ENCODE measurements around the gene CDC42BPB. TPM values are rescaled to one million over a fixed set of nuclear protein-coding genes. Genes with fewer than 3 reads are reported as not detected.

The CDC42BPB gene
- total and polyA plus RNA-seq, 2 experiments from 2014 or later: 13.0 to 106 TPM

DNA sequence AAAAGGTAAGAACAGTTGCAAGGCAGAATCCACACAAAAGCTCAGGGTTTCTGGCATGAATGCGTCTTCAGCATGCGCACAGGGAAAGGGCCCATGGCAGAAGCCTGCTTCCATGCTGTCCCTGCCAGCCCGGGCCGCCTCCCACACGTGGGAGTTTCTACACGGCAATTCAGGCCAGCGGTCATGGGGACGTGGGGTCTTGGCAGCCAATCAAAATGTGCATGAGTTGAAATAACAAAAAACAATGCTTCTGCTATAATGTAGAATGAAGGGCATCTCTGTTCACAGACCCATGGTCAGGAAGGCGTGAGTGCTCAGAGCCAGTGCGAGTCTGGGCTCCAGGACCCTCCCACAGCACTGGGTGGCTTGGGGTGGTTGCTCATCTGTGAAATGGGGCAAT is 106.3 kb downstream of the CDC42BPB start:
- peaks cover 5% of the 10 kb centered on the region; the same call in 1 of the 2 replicates for H3K79me2 ChIP-seq (ENCODE audit: insufficient read depth)
- no peaks in the 10 kb centered on the region for H4K20me1 ChIP-seq (ENCODE audit: insufficient read depth)
- H3K4me3 ChIP-seq: no peak overlapping the region
- no peaks in the 10 kb centered on the region for H3K9me2 ChIP-seq (ENCODE audit: insufficient read depth)
- WGBS, 2 experiments (ENCODE audit: low coverage in 1 of 2, low lambda C conversion rate in 2 of 2, missing lambda C conversion rate in 2 of 2): 82 to 83% methylated on average over 10 of the region's 10 CpGs
- H3K4me1 ChIP-seq (ENCODE audit: insufficient read depth): no peaks in the 10 kb centered on the region
- H3K4me2 ChIP-seq (ENCODE audit: unreplicated experiment): no peak overlapping the region
- H3K27ac ChIP-seq: no peak overlapping the region
- H3K9me3 ChIP-seq (ENCODE audit: low read depth): no peaks in the 10 kb centered on the region
- H3K9ac ChIP-seq: no peak overlapping the region
- H3K36me3 ChIP-seq (ENCODE audit: low read depth): peaks cover 69% of the 10 kb centered on the region; the same call in 1 of the 2 replicates
- in situ Hi-C loops (cut with MboI): no loop called here
- no peak for DNase-seq
- no peaks in the 10 kb centered on the region for H3F3A ChIP-seq (ENCODE audit: insufficient read depth)
- TF ChIP-seq EZH2 (IDR thresholded peaks at IDR 0.05; ENCODE audit: insufficient read depth, poor library complexity, severe bottlenecking) (no peak), EZH2phosphoT487 (IDR thresholded peaks at IDR 0.05; ENCODE audit: insufficient read depth, low read depth) (no peak)
- no peaks in the 10 kb centered on the region for H3K27me3 ChIP-seq (replicated peaks; ENCODE audit: insufficient read depth)
- no peak overlapping the region for H2AFZ ChIP-seq

DNA sequence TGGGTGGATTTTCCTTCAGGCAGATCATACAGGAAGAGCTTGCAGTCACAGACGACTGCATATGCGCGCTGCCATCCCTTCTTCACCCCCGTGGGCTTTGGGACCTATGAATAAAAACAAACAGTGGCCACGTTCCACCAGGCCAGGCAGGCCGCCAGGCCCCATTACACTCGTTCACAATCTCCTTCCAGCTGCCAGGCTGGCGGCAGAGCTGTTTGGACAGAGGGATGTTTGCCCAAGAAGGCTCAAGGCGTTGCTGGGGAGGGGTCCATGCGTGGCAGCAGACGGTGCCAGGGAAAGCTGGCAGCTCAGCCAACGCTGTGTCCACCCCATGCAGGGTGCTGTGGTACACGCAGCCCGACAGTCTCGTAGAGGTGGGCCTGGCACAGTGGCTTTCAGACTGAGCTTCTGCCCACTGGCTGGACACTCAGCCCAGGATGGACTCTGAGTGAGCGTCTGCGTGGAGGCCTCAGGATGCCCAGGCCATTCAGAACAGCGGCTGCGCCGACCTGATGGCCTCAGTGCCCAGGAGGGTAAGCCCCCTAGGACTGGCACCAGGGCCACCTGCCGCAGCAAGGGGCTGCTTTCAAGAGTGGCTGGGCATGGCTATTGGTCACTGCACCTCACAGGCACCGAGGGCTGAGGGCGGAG is 107.4 kb downstream of the CDC42BPB start:
- no peaks in the 10 kb centered on the region for H3F3A ChIP-seq (ENCODE audit: insufficient read depth)
- WGBS, 2 experiments (ENCODE audit: low coverage in 1 of 2, low lambda C conversion rate in 2 of 2, missing lambda C conversion rate in 2 of 2): 66% methylated on average over 23 of the region's 23 CpGs
- no peak overlapping the region for H2AFZ ChIP-seq
- H3K4me2 ChIP-seq (ENCODE audit: unreplicated experiment): no peak overlapping the region
- peak; percentile 25 for DNase-seq
- no peaks in the 10 kb centered on the region for H3K9me3 ChIP-seq (ENCODE audit: low read depth)
- no peaks in the 10 kb centered on the region for H3K9me2 ChIP-seq (ENCODE audit: insufficient read depth)
- no peak overlapping the region for H3K4me3 ChIP-seq
- H3K36me3 ChIP-seq (ENCODE audit: low read depth): peaks cover 59% of the 10 kb centered on the region; the same call in 1 of the 2 replicates
- H3K9ac ChIP-seq: no peak overlapping the region
- in situ Hi-C loops (cut with MboI): no loop called here
- no peak overlapping the region for H3K27ac ChIP-seq
- H4K20me1 ChIP-seq (ENCODE audit: insufficient read depth): no peaks in the 10 kb centered on the region
- no peak for TF ChIP-seq EZH2phosphoT487 (IDR thresholded peaks at IDR 0.05; ENCODE audit: insufficient read depth, low read depth)
- TF ChIP-seq EZH2 (IDR thresholded peaks at IDR 0.05; ENCODE audit: insufficient read depth, poor library complexity, severe bottlenecking): no peak
- no peaks in the 10 kb centered on the region for H3K4me1 ChIP-seq (ENCODE audit: insufficient read depth)
- H3K79me2 ChIP-seq (ENCODE audit: insufficient read depth): 0 out of 2 replicates have a peak, but pooled peaks cover 5% of the 10 kb centered on the region
- no peaks in the 10 kb centered on the region for H3K27me3 ChIP-seq (replicated peaks; ENCODE audit: insufficient read depth)

DNA sequence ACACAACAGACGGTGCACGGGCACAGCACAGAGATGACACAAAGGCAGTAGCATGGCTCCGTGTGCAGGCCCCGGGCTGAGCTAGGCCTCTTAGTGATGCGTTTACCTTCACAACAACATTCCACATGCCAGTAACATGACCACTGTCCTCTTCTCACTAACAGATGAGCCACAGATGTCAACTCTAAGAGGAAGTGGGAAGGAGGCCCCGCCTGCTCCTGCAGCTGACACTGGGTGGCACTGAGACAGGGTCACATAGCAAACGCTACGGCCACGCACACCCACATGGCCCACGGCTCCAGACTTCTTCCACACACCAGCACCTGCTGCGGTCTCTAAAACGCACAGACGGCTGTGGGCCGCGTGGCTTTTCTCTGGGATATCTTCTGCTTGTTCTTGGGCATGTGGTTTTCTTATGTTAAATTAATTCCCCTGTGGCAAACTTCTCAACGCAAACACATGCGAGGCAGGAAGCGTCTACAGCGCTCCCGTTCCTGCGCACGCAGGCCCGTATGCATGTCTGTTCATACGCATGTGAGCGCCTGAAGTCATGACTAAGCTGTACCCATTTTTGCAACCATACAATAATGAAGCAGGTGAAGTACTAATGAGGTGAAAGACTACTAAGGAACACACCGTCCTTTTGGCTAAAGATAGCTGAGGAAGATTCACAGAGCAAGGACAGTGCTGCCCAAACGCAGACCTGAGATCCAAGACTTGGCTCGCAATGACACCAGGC is 108.1 kb downstream of the CDC42BPB start:
- H4K20me1 ChIP-seq (ENCODE audit: insufficient read depth): no peaks in the 10 kb centered on the region
- TF ChIP-seq EZH2phosphoT487 (IDR thresholded peaks at IDR 0.05; ENCODE audit: insufficient read depth, low read depth): no peak
- TF ChIP-seq EZH2 (IDR thresholded peaks at IDR 0.05; ENCODE audit: insufficient read depth, poor library complexity, severe bottlenecking): no peak
- H3K9ac ChIP-seq: no peak overlapping the region
- no peaks in the 10 kb centered on the region for H3K4me1 ChIP-seq (ENCODE audit: insufficient read depth)
- in situ Hi-C loops (cut with MboI): no loop called here
- H2AFZ ChIP-seq: no peak overlapping the region
- H3K27ac ChIP-seq: no peak overlapping the region
- 82 to 84% methylated on average over 28 of the region's 28 CpGs for WGBS, 2 experiments (ENCODE audit: low coverage in 1 of 2, low lambda C conversion rate in 2 of 2, missing lambda C conversion rate in 2 of 2)
- peaks cover 54% of the 10 kb centered on the region; the same call in 1 of the 2 replicates for H3K36me3 ChIP-seq (ENCODE audit: low read depth)
- DNase-seq: peak; percentile 42
- H3K27me3 ChIP-seq (replicated peaks; ENCODE audit: insufficient read depth): no peaks in the 10 kb centered on the region
- no peaks in the 10 kb centered on the region for H3F3A ChIP-seq (ENCODE audit: insufficient read depth)
- H3K79me2 ChIP-seq (ENCODE audit: insufficient read depth): 0 out of 2 replicates have a peak, but pooled peaks cover 5% of the 10 kb centered on the region
- no peak overlapping the region for H3K4me3 ChIP-seq
- no peak overlapping the region for H3K4me2 ChIP-seq (ENCODE audit: unreplicated experiment)
- H3K9me3 ChIP-seq (ENCODE audit: low read depth): no peaks in the 10 kb centered on the region
- H3K9me2 ChIP-seq (ENCODE audit: insufficient read depth): no peaks in the 10 kb centered on the region

DNA sequence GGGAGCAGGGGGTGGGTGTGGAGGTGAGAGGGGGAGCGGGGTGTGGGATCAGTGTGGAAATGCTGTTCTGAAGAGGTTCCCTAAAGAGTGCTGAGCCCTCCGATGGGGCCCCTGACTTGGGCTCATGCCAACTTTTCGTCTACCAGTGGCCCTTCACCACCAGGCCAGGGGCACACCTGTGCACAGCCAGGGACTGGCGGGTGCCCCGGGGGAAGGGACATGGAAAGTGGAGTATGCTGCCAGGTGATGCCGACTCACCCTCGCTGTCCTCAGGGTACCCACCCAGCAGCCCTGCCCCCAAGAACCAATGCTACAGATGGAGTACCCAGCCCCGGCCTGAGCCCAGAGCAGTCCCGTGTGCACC is 108.7 kb downstream of the CDC42BPB start:
- Histone ChIP-seq H2AFZ (no peak overlapping the region), H3K36me3 (ENCODE audit: low read depth) (peaks cover 51% of the 10 kb centered on the region; the same call in 1 of the 2 replicates), H3K9me3 (ENCODE audit: low read depth) (no peaks in the 10 kb centered on the region), H3K4me3 (no peak overlapping the region), H3K27me3 (replicated peaks; ENCODE audit: insufficient read depth) (no peaks in the 10 kb centered on the region), H3K27ac (no peak overlapping the region), H3K4me1 (ENCODE audit: insufficient read depth) (no peaks in the 10 kb centered on the region), H3K79me2 (ENCODE audit: insufficient read depth) (0 out of 2 replicates have a peak, but pooled peaks cover 5% of the 10 kb centered on the region), H3F3A (ENCODE audit: insufficient read depth) (no peaks in the 10 kb centered on the region), H4K20me1 (ENCODE audit: insufficient read depth) (no peaks in the 10 kb centered on the region), H3K9ac (no peak overlapping the region), H3K9me2 (ENCODE audit: insufficient read depth) (no peaks in the 10 kb centered on the region), H3K4me2 (ENCODE audit: unreplicated experiment) (no peak overlapping the region)
- no peak for DNase-seq
- TF ChIP-seq EZH2phosphoT487 (IDR thresholded peaks at IDR 0.05; ENCODE audit: insufficient read depth, low read depth) (no peak), EZH2 (IDR thresholded peaks at IDR 0.05; ENCODE audit: insufficient read depth, poor library complexity, severe bottlenecking) (no peak)
- 86 to 97% methylated on average over 5 to 9 of the region's 9 CpGs for WGBS, 2 experiments (ENCODE audit: low coverage in 1 of 2, low lambda C conversion rate in 2 of 2, missing lambda C conversion rate in 2 of 2)
- in situ Hi-C loops (cut with MboI): no loop called here

Data from GM23248 (cell line).